B cell (primary cell): ENCODE data around the gene CCDC70. TPM values are rescaled to one million over a fixed set of nuclear protein-coding genes. Genes with fewer than 3 reads are reported as not detected.

Experiments used
- ATAC-seq: fragments of 200-7000 bp; cut with Tn5 transposase; one replicate; pipeline ENCODE4 v1.10.0; 2021; ENCODE audit warnings: low read depth, mild to moderate bottlenecking, moderate number of reproducible peaks, moderate library complexity
- CTCF ChIA-PET: fragments of 350-600 bp; sonication (Branson Sonifier 250); formaldehyde crosslinking; loops from one replicate; lab custom pipeline; 2021; ENCODE audit warnings: antibody characterized with exemption, inconsistent platforms; lab: Charles Lee
- POLR2A ChIA-PET: fragments of 350-600 bp; sonication (Branson Sonifier 250); formaldehyde crosslinking; loops from one replicate; lab custom pipeline; 2021; ENCODE audit warnings: antibody characterized with exemption; lab: Charles Lee
- DNase-seq: peaks from one replicate; pipeline ENCODE4 v3.0.0; 2013
- H2AFZ ChIP-seq: 2 replicates; pipeline ENCODE4 v1.6.1; 2012; ENCODE audit warnings: mild to moderate bottlenecking, low read depth, low read length; ENCODE audit not compliant: insufficient read depth, poor library complexity, severe bottlenecking
- H3K27ac ChIP-seq, 2 donors: 1 replicate in 1 of 2; 2 replicates in 1 of 2; pipeline ENCODE4 v1.5.1; 2012 to 2013; ENCODE audit warnings: low read length in 2 of 2, mild to moderate bottlenecking in 2 of 2, moderate library complexity in 1 of 2
- H3K27me3 ChIP-seq, 4 experiments: fragments of 200-600 bp in 1 of 4; sonication (generic) in 1 of 4; replicated peaks in 1 of 4; 1 replicate in 2 of 4; 2 replicates in 2 of 4; pipeline versions ENCODE4 v1.6.1 to v1.7.0; 2013 to 2016; ENCODE audit warnings: low read length in 3 of 4, mild to moderate bottlenecking in 2 of 4, mixed read lengths in 1 of 4, moderate library complexity in 1 of 4; ENCODE audit not compliant: insufficient read depth in 4 of 4, control insufficient read depth in 3 of 4; ENCODE audit errors: control extremely low read depth in 1 of 4
- H3K36me3 ChIP-seq, 2 experiments: replicated peaks in 1 of 2; 1 replicate in 1 of 2; 2 replicates in 1 of 2; pipeline versions ENCODE4 v1.6.1 to v1.7.1; 2013; ENCODE audit warnings: low read length in 1 of 2; ENCODE audit not compliant: insufficient read depth in 2 of 2, control insufficient read depth in 1 of 2; ENCODE audit errors: control extremely low read depth in 1 of 2, extremely low read depth in 1 of 2
- H3K4me1 ChIP-seq, 2 donors: fragments of 200-600 bp in 1 of 2; sonication (generic) in 1 of 2; 1 replicate in 1 of 2; 2 replicates in 1 of 2; pipeline versions ENCODE4 v1.5.1 to v1.6.1; 2013 to 2017; ENCODE audit warnings: low read length in 2 of 2; ENCODE audit not compliant: control insufficient read depth in 2 of 2, insufficient read depth in 2 of 2
- H3K4me2 ChIP-seq: replicated peaks from 2 replicates; pipeline ENCODE3; 2012; ENCODE audit warnings: mild to moderate bottlenecking, low read depth, low read length; ENCODE audit not compliant: poor library complexity, severe bottlenecking
- H3K4me3 ChIP-seq, 5 experiments: fragments of 200-600 bp in 1 of 5; sonication (generic) in 1 of 5; 1 replicate in 3 of 5; 2 replicates in 2 of 5; pipeline versions ENCODE4 v1.5.1 to v1.7.0; 2011 to 2016; ENCODE audit warnings: low read length in 4 of 5, mild to moderate bottlenecking in 4 of 5, low read depth in 2 of 5, control low read depth in 1 of 5, moderate library complexity in 1 of 5; ENCODE audit not compliant: insufficient read depth in 1 of 5; ENCODE audit errors: control extremely low read depth in 1 of 5, extremely low read depth in 1 of 5
- H3K79me2 ChIP-seq: fragments of 200-600 bp; sonication (generic); one replicate; pipeline ENCODE4 v1.6.0; 2016; ENCODE audit warnings: low read length; ENCODE audit not compliant: control insufficient read depth, insufficient read depth
- H3K9ac ChIP-seq: fragments of 200-600 bp; sonication (generic); 2 replicates; pipeline ENCODE4 v1.6.1; 2017; ENCODE audit warnings: mild to moderate bottlenecking, low read length, moderate library complexity
- H3K9me3 ChIP-seq, 3 donors: one replicate each; pipeline versions ENCODE4 v1.6.1 to v1.7.1; 2013; ENCODE audit warnings: low read length in 2 of 3; ENCODE audit not compliant: control insufficient read depth in 2 of 3, insufficient read depth in 1 of 3; ENCODE audit errors: control extremely low read depth in 1 of 3
- H4K20me1 ChIP-seq: 2 replicates; pipeline ENCODE4 v1.6.0; 2012; ENCODE audit warnings: mild to moderate bottlenecking, low read length; ENCODE audit not compliant: insufficient read depth, control insufficient read depth, poor library complexity, severe bottlenecking
- H3K27ac Mint-ChIP-seq: one replicate; pipeline ENCODE4 v1.8.0; 2021; ENCODE audit warnings: mixed read lengths
- H3K27me3 Mint-ChIP-seq: one replicate; pipeline ENCODE4 v1.8.0; 2021; ENCODE audit warnings: mixed read lengths
- H3K4me1 Mint-ChIP-seq: one replicate; pipeline ENCODE4 v1.8.0; 2021; ENCODE audit warnings: mixed read lengths
- H3K4me3 Mint-ChIP-seq: one replicate; pipeline ENCODE4 v1.8.0; 2021; ENCODE audit warnings: mixed read lengths
- H3K9me3 Mint-ChIP-seq: one replicate; pipeline ENCODE4 v1.8.0; 2022; ENCODE audit warnings: mixed read lengths; ENCODE audit not compliant: insufficient read depth
- EZH2 ChIP-seq: IDR thresholded peaks from 2 replicates; pipeline ENCODE4 v1.6.1; 2012; ENCODE audit warnings: borderline replicate concordance, low read depth, mild to moderate bottlenecking, moderate library complexity, low read length; ENCODE audit not compliant: insufficient read depth, poor library complexity, severe bottlenecking
- WGBS: methylation state at CpG from one replicate; pipeline ENCODE4 v1.1.5; 2013; ENCODE audit warnings: missing lambda C conversion rate; ENCODE audit not compliant: insufficient coverage; 5-methylcytosine and 5-hydroxymethylcytosine counted together
- intact Hi-C: fragments of 100-400 bp; cut with micrococcal nuclease; formaldehyde crosslinking; loops from one replicate; pipeline ENCODE4 v1.10.0; 2022
- polyA plus RNA-seq: library from polyadenylated mRNA; depleted of rRNA; stranded (reverse); fragments of >200 nt; gene quantifications from 2 replicates; pipeline ENCODE4 v1.2.3, GENCODE V29; 2012
- total RNA-seq, 2 donors: library from RNA; stranded (reverse); fragments of 120-200 nt in 1 of 2; gene quantifications; 1 replicate in 1 of 2; 2 replicates in 1 of 2; pipeline versions ENCODE4 v1.2.3 to v1.2.4, GENCODE V29; 2013 to 2022
- TF ChIP-seq, protein P1 (sequence below): fragments of 200-600 bp; IDR thresholded peaks from one replicate; pipeline ENCODE4 v1.8.0; 2022; ENCODE audit warnings: antibody characterized with exemption, mild to moderate bottlenecking

The CCDC70 gene
- total and polyA plus RNA-seq, 2 donors (not counting 1 experiment from before 2014, with no cell fraction given): not detected

DNA sequence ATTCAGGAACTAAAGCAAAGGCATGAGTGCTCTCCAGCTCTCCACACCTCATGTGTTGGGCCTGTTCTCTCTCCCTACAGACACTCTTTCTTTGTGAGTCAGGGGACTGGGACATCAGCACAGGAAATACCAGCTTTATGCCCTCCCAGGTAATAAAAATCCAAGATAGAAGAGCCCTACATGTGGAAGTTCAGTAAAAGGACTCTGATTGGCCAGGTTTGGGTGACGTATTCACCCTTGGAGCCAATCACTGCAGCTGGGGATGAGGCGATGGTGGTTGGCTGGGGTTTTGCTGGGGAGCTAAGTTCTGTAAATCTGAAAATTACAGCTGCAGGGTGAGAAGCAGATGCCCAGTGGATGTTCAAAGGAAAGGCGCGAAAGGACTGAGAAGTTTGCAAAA lies 32.5 kb downstream of the CCDC70 start:
- Histone ChIP-seq H3K27ac (no peak overlapping the region), H3K4me3 (no peak overlapping the region), H3K4me2 (no peak overlapping the region), H3K27me3 (peaks cover 0 to 8% (median 0%) of the 10 kb centered on the region in 4 experiments), H3K36me3 (no peaks in the 10 kb centered on the region), H3K9ac (no peak overlapping the region), H2AFZ (no peak overlapping the region), H3K9me3 (no peaks in the 10 kb centered on the region), H4K20me1 (no peaks in the 10 kb centered on the region), H3K79me2 (no peaks in the 10 kb centered on the region), H3K4me1 (no peaks in the 10 kb centered on the region)
- no peak for TF ChIP-seq EZH2
- TF ChIP-seq, protein P1, sequence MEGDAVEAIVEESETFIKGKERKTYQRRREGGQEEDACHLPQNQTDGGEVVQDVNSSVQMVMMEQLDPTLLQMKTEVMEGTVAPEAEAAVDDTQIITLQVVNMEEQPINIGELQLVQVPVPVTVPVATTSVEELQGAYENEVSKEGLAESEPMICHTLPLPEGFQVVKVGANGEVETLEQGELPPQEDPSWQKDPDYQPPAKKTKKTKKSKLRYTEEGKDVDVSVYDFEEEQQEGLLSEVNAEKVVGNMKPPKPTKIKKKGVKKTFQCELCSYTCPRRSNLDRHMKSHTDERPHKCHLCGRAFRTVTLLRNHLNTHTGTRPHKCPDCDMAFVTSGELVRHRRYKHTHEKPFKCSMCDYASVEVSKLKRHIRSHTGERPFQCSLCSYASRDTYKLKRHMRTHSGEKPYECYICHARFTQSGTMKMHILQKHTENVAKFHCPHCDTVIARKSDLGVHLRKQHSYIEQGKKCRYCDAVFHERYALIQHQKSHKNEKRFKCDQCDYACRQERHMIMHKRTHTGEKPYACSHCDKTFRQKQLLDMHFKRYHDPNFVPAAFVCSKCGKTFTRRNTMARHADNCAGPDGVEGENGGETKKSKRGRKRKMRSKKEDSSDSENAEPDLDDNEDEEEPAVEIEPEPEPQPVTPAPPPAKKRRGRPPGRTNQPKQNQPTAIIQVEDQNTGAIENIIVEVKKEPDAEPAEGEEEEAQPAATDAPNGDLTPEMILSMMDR: no peak
- Mint-ChIP-seq H3K4me3 (no peak overlapping the region), H3K27ac (no peak overlapping the region), H3K4me1 (no peaks in the 10 kb centered on the region), H3K9me3 (no peaks in the 10 kb centered on the region), H3K27me3 (peaks cover 30% of the 10 kb centered on the region)
- intact Hi-C loops: no loop called here
- ATAC-seq (no peak), DNase-seq (no peak)
- ChIA-PET CTCF (interaction anchor here (1.2 to 2.9 kb wide), 3 partner anchors 9 to 233 kb away, joined by 3 to 15 read pairs (median 3); no protein-coding TSS in a partner anchor), POLR2A (no interaction called here)
- 92% methylated on average over 4 of the region's 4 CpGs for WGBS

DNA sequence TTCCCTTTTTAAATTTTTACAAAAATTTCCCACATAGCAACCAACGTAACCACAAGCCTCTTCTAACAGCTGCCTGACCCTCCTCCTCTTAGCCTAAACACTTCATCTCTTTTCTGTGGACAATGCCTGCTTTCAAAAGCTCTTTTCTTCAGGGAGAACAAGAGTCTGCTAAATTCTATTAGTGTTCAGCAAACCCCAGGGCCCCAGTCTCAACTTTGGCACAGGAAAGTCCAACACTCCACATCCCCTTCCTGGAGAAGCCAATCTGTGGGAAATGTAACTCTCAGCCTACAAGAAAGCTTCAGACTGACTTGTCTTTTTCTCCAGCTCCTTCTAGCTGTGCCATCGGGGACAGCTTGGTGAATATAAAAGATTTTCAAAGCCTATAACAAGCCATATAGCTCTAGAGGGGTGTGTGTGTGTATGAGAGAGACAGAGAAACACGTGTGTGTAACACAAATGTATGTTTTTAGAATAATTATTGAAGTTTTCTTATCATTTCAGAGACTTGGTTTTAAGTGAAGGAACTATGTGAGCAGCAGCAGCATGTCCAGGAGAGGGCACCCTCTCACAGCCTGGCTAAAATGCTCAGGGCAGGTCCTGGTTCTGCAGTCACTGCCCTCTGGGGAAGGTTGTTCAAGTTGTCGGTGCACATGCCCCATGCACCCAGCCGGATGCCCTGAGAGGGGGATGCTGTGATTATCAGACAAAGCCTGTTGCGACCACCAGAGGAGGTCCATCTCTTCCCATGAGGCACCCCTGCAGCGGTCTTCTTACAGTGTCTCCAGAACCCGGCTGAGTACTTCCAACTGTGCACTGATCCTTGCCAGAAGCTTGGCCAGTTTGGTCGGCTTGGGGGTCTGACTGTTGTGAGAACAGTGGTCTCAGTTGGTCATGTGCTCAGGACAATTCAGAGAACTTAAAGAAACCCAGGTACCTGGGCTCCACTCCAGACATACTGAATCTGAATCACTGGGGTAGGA lies 34.4 kb downstream of the CCDC70 start:
- Histone ChIP-seq H3K36me3 (no peaks in the 10 kb centered on the region), H3K79me2 (no peaks in the 10 kb centered on the region), H3K9ac (no peak overlapping the region), H4K20me1 (no peaks in the 10 kb centered on the region), H3K27me3 (peaks cover 0 to 8% (median 0%) of the 10 kb centered on the region in 4 experiments), H3K4me3 (no peak overlapping the region), H3K4me1 (no peaks in the 10 kb centered on the region), H3K4me2 (no peak overlapping the region), H3K27ac (no peak overlapping the region), H3K9me3 (no peaks in the 10 kb centered on the region), H2AFZ (no peak overlapping the region)
- TF ChIP-seq, protein P1: peak; percentile 42
- no peak for TF ChIP-seq EZH2
- H3K27ac Mint-ChIP-seq: no peak overlapping the region
- 45% methylated on average over 7 of the region's 9 CpGs for WGBS
- peaks cover 25% of the 10 kb centered on the region for H3K27me3 Mint-ChIP-seq
- peak; percentile 42 for DNase-seq
- intact Hi-C loops: loop anchor here (1.0 kb wide), 1 partner anchor 231 kb away; no protein-coding TSS in a partner anchor
- H3K4me1 Mint-ChIP-seq: no peaks in the 10 kb centered on the region
- POLR2A ChIA-PET: no interaction called here
- peak; percentile 43 for ATAC-seq
- H3K9me3 Mint-ChIP-seq: no peaks in the 10 kb centered on the region
- H3K4me3 Mint-ChIP-seq: no peak overlapping the region
- CTCF ChIA-PET: interaction anchor here (0.6 to 2.9 kb wide), 3 partner anchors 9 to 305 kb away, joined by 3 to 15 read pairs (median 4); no protein-coding TSS in a partner anchor
